HepG2 (cell line): Measurements from ENCODE around the gene NUTF2. TPM values are rescaled to one million over a fixed set of nuclear protein-coding genes. Genes with fewer than 3 reads are reported as not detected.
A peak's percentile ranks its signal among the peaks of the same experiment; 100 is the strongest.

Experiments
- AHR ChIP-seq: IDR thresholded peaks from 2 replicates; pipeline ENCODE4 v1.6.1; 2018; ENCODE audit warnings: missing genetic modification reagents, missing compliant biosample characterization
- BRCA1 ChIP-seq: sonication (generic); formaldehyde crosslinking; IDR thresholded peaks from 2 replicates; pipeline ENCODE4 v1.4.0; 2020; ENCODE audit warnings: missing genetic modification reagents
- EEA1 ChIP-seq: sonication (generic); formaldehyde crosslinking; IDR thresholded peaks from 2 replicates; pipeline ENCODE4 v1.5.1; 2020; ENCODE audit warnings: mild to moderate bottlenecking, missing genetic modification reagents, borderline replicate concordance
- FOXA1 ChIP-seq, 2 experiments: fragments of 450-650 bp in 1 of 2; sonication (generic) in 1 of 2; formaldehyde crosslinking in 1 of 2; IDR thresholded peaks; 2 replicates each; pipeline versions ENCODE4 v1.4.0 to v1.6.1; 2016 to 2020; ENCODE audit warnings: missing genetic modification reagents in 1 of 2
- IKZF1 ChIP-seq: fragments of 450-650 bp; IDR thresholded peaks from 2 replicates; pipeline ENCODE4 v1.7.1; 2016
- IRF2 ChIP-seq: IDR thresholded peaks from 2 replicates; pipeline ENCODE4 v1.6.1; 2018; ENCODE audit warnings: missing genetic modification reagents, missing compliant biosample characterization
- MAFK ChIP-seq, 2 experiments: IDR thresholded peaks in 1 of 2; conservative IDR thresholded peaks in 1 of 2; 2 replicates each; pipeline ENCODE4 v1.6.1; 2011; ENCODE audit warnings: improper control_type of control experiment in 2 of 2, low read length in 2 of 2
- NBN ChIP-seq: fragments of 450-650 bp; conservative IDR thresholded peaks from 2 replicates; pipeline ENCODE4 v1.6.1; 2017
- RBFOX2 ChIP-seq: fragments of 200-400 bp; formaldehyde crosslinking; IDR thresholded peaks from 2 replicates; pipeline ENCODE4 v1.6.1; 2017; ENCODE audit warnings: low read depth, mild to moderate bottlenecking, low read length
- RELA ChIP-seq: sonication (generic); formaldehyde crosslinking; IDR thresholded peaks from 2 replicates; pipeline ENCODE4 v1.4.0; 2020; ENCODE audit warnings: missing genetic modification reagents
- RORA ChIP-seq: sonication (generic); formaldehyde crosslinking; IDR thresholded peaks from 2 replicates; pipeline ENCODE4 v1.5.0; 2020; ENCODE audit warnings: mild to moderate bottlenecking, missing genetic modification reagents, moderate library complexity
- SP5 ChIP-seq: IDR thresholded peaks from 2 replicates; pipeline ENCODE4 v1.6.1; 2016; ENCODE audit warnings: low read depth, borderline replicate concordance
- SUZ12 ChIP-seq: fragments of 150-350 bp; IDR thresholded peaks from 2 replicates; pipeline ENCODE4 v1.6.1; 2014; ENCODE audit warnings: low read depth, low read length
- TBX2 ChIP-seq: sonication (generic); formaldehyde crosslinking; IDR thresholded peaks from 2 replicates; pipeline ENCODE4 v1.5.0; 2020; ENCODE audit warnings: missing genetic modification reagents, mild to moderate bottlenecking, borderline replicate concordance
- ZFP90 ChIP-seq: sonication (generic); formaldehyde crosslinking; IDR thresholded peaks from 2 replicates; pipeline ENCODE4 v1.8.0; 2022; ENCODE audit warnings: missing genetic modification reagents, mild to moderate bottlenecking, inconsistent platforms, borderline replicate concordance
- ZNF124 ChIP-seq: sonication (generic); formaldehyde crosslinking; IDR thresholded peaks from 2 replicates; pipeline ENCODE4 v1.4.0; 2020; ENCODE audit warnings: missing genetic modification reagents
- ZNF20 ChIP-seq: sonication (generic); formaldehyde crosslinking; IDR thresholded peaks from 2 replicates; pipeline ENCODE4 v1.4.0; 2020; ENCODE audit warnings: mild to moderate bottlenecking, moderate library complexity, missing genetic modification reagents
- ZNF703 ChIP-seq: sonication (generic); formaldehyde crosslinking; IDR thresholded peaks from 2 replicates; pipeline ENCODE4 v1.5.1; 2020; ENCODE audit warnings: missing genetic modification reagents, mild to moderate bottlenecking, moderate library complexity, borderline replicate concordance
- ZNF766 ChIP-seq: sonication (generic); formaldehyde crosslinking; IDR thresholded peaks from 2 replicates; pipeline ENCODE4 v1.5.0; 2020; ENCODE audit warnings: missing genetic modification reagents, borderline replicate concordance
- ZSCAN30 ChIP-seq: sonication (generic); formaldehyde crosslinking; IDR thresholded peaks from 2 replicates; pipeline ENCODE4 v1.5.0; 2020; ENCODE audit warnings: mild to moderate bottlenecking, missing genetic modification reagents
- ZZZ3 ChIP-seq: sonication (generic); formaldehyde crosslinking; IDR thresholded peaks from 2 replicates; pipeline ENCODE4 v1.4.0; 2020; ENCODE audit warnings: missing genetic modification reagents, mild to moderate bottlenecking, borderline replicate concordance
- polyA plus RNA-seq, 8 experiments: library from polyadenylated mRNA; depleted of rRNA in 3 of 8; stranded (reverse) in 7 of 8; unstranded in 1 of 8; fragments of >200 nt; fragmentation: Illumina TruSeq in 4 of 8; extraction: Trizol in 4 of 8; gene quantifications; 2 replicates each; pipeline versions ENCODE4 v1.2.1 to v1.2.3, GENCODE V29; 2011 to 2016; ENCODE audit warnings: low read depth in 4 of 8, missing spikeins in 1 of 8, mixed read lengths in 1 of 8; ENCODE audit not compliant: insufficient read depth in 1 of 8
- total RNA-seq, 5 experiments: library from RNA; depleted of rRNA; stranded (reverse); fragments of >200 nt; fragmentation: Illumina TruSeq; extraction: Trizol; gene quantifications; 2 replicates each; pipeline ENCODE4 v1.2.3, GENCODE V29; 2016; ENCODE audit warnings: low read depth in 1 of 5
- TF ChIP-seq, protein P1 (sequence below): sonication (generic); formaldehyde crosslinking; IDR thresholded peaks from 2 replicates; pipeline ENCODE4 v1.5.1; 2020; ENCODE audit warnings: missing genetic modification reagents, mild to moderate bottlenecking, borderline replicate concordance
- TF ChIP-seq, protein P2 (sequence below): sonication (generic); formaldehyde crosslinking; conservative IDR thresholded peaks from 2 replicates; pipeline ENCODE4 v1.8.0; 2022; ENCODE audit warnings: mild to moderate bottlenecking, moderate library complexity, missing genetic modification reagents
- TF ChIP-seq, protein P3 (sequence below): sonication (generic); formaldehyde crosslinking; IDR thresholded peaks from 2 replicates; pipeline ENCODE4 v1.4.0; 2020; ENCODE audit warnings: missing genetic modification reagents
- TF ChIP-seq, protein P4 (sequence below): sonication (generic); formaldehyde crosslinking; IDR thresholded peaks from 2 replicates; pipeline ENCODE4 v1.4.0; 2020; ENCODE audit warnings: missing genetic modification reagents, low read depth, mild to moderate bottlenecking, borderline replicate concordance

The NUTF2 gene
- total and polyA plus RNA-seq, 2 of the 13 experiments (the other 11 are each of a cell fraction or from before 2014, with no cell fraction given), result 168 to 214 TPM

DNA sequence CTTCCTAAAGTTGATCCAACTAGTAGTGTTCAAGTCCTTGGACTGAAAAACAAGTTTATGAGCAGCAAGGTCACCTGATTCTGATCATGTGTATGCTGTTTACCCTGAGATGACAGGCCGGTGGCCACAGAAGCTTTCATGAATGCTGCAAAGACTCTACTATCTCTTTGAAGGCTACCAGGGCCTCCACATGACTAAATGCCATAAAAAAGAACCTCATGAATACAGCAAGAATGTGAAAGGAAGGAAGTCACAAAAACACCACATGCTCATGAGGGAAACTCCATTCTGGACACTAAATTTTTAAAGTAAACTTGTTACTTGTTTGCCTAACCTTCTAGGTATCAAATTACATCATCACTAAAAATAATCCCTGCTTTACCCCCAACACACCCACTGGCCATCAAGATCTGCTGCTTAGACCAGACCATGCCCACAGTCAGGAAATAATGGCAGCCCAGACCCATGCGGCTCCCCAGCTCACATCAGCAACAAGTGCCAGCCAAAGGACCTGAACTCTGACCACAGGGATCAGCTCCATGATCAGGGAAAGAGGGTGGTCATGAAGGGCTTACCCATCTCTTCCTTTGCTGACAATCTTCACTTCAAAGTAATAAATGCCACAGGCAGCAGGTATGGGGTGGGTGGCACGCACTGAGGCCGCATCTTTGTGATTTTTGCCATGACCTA lies 41.7 kb upstream of the NUTF2 start (continued):
- TF ChIP-seq, protein P1, sequence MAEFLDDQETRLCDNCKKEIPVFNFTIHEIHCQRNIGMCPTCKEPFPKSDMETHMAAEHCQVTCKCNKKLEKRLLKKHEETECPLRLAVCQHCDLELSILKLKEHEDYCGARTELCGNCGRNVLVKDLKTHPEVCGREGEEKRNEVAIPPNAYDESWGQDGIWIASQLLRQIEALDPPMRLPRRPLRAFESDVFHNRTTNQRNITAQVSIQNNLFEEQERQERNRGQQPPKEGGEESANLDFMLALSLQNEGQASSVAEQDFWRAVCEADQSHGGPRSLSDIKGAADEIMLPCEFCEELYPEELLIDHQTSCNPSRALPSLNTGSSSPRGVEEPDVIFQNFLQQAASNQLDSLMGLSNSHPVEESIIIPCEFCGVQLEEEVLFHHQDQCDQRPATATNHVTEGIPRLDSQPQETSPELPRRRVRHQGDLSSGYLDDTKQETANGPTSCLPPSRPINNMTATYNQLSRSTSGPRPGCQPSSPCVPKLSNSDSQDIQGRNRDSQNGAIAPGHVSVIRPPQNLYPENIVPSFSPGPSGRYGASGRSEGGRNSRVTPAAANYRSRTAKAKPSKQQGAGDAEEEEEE (CRISPR knock-in tag), result no peak
- TF ChIP-seq NBN (no peak), MAFK (conservative IDR thresholded peaks at IDR 0.05 in 1 of 2, IDR thresholded peaks at IDR 0.05 in 1 of 2; ENCODE audit: low read length in 2 of 2) (no peak), TBX2 (CRISPR knock-in tag) (no peak), RBFOX2 (no peak), ZNF124 (no peak), IRF2 (peak; percentile 40; the same call in 1 of the 2 replicates), ZNF703 (CRISPR knock-in tag) (no peak), FOXA1 (IDR thresholded peaks at IDR 0.05) (no peak), FOXA1 (CRISPR knock-in tag; IDR thresholded peaks at IDR 0.05) (peak; percentile 71), RELA (CRISPR knock-in tag) (no peak), SUZ12 (no peak), AHR (CRISPR knock-in tag) (no peak), RORA (CRISPR knock-in tag) (no peak), BRCA1 (CRISPR knock-in tag) (no peak), IKZF1 (no peak), ZNF20 (CRISPR knock-in tag) (no peak), EEA1 (CRISPR knock-in tag) (no peak), ZZZ3 (CRISPR knock-in tag) (no peak), ZSCAN30 (no peak), SP5 (CRISPR knock-in tag) (no peak), ZNF766 (no peak), ZFP90 (CRISPR knock-in tag) (no peak)
- TF ChIP-seq, protein P2, sequence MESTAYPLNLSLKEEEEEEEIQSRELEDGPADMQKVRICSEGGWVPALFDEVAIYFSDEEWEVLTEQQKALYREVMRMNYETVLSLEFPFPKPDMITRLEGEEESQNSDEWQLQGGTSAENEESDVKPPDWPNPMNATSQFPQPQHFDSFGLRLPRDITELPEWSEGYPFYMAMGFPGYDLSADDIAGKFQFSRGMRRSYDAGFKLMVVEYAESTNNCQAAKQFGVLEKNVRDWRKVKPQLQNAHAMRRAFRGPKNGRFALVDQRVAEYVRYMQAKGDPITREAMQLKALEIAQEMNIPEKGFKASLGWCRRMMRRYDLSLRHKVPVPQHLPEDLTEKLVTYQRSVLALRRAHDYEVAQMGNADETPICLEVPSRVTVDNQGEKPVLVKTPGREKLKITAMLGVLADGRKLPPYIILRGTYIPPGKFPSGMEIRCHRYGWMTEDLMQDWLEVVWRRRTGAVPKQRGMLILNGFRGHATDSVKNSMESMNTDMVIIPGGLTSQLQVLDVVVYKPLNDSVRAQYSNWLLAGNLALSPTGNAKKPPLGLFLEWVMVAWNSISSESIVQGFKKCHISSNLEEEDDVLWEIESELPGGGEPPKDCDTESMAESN (CRISPR knock-in tag), result no peak
- TF ChIP-seq, protein P3, sequence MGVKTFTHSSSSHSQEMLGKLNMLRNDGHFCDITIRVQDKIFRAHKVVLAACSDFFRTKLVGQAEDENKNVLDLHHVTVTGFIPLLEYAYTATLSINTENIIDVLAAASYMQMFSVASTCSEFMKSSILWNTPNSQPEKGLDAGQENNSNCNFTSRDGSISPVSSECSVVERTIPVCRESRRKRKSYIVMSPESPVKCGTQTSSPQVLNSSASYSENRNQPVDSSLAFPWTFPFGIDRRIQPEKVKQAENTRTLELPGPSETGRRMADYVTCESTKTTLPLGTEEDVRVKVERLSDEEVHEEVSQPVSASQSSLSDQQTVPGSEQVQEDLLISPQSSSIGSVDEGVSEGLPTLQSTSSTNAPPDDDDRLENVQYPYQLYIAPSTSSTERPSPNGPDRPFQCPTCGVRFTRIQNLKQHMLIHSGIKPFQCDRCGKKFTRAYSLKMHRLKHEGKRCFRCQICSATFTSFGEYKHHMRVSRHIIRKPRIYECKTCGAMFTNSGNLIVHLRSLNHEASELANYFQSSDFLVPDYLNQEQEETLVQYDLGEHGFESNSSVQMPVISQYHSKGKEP (CRISPR knock-in tag), result no peak
- TF ChIP-seq, protein P4, sequence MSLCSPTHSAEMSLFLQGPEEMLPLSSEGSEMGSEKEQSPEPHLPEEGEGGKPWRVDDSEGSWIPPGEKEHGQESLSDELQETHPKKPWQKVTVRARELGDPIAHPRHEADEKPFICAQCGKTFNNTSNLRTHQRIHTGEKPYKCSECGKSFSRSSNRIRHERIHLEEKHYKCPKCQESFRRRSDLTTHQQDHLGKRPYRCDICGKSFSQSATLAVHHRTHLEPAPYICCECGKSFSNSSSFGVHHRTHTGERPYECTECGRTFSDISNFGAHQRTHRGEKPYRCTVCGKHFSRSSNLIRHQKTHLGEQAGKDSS (CRISPR knock-in tag), result peak; percentile 29; the same call in 1 of the 2 replicates
